Endothelial cell of umbilical vein (primary cell): ENCODE measurements around the gene B3GNT9. TPM values are rescaled to one million over a fixed set of nuclear protein-coding genes. Genes with fewer than 3 reads are reported as not detected.

Experiments
- BruUV-seq: library from RNA; stranded (reverse); fragments of 400-500 nt; replicated peaks from 2 replicates; lab custom pipeline; 2021; lab: Mats Ljungman, UMichigan
- CTCF ChIA-PET: fragments of 300-600, 350-600 bp; sonication (Branson Sonifier 250); formaldehyde crosslinking; loops from one replicate; lab custom pipeline; 2021; ENCODE audit warnings: antibody characterized with exemption, inconsistent platforms; lab: Charles Lee
- POLR2A ChIA-PET: fragments of 300-600, 350-600 bp; sonication (Branson Sonifier 250); formaldehyde crosslinking; loops from one replicate; lab custom pipeline; 2021; ENCODE audit warnings: antibody characterized with exemption, inconsistent platforms; lab: Charles Lee
- DNase-seq: peaks from one replicate; pipeline ENCODE4 v3.0.0-alpha.2; 2011; ENCODE audit warnings: low read depth, low spot score
- FAIRE-seq: peaks from 2 replicates; lab custom pipeline; 2011; peaks lifted over from hg19 to GRCh38; lab: Jason Lieb, UNC
- H2AFZ ChIP-seq: 2 replicates; pipeline ENCODE4 v1.6.0; 2012; ENCODE audit warnings: low read depth, low read length, control low read depth, inconsistent platforms
- H3K27ac ChIP-seq: 2 replicates; pipeline ENCODE4 v1.5.1; 2011; ENCODE audit warnings: low read depth, mild to moderate bottlenecking, control low read depth, low read length, moderate library complexity; ENCODE audit not compliant: insufficient read depth
- H3K27me3 ChIP-seq, 2 experiments: 2 replicates each; pipeline versions ENCODE4 v1.6.0 to v1.6.1; 2011; ENCODE audit warnings: low read length in 2 of 2, mixed read lengths in 1 of 2; ENCODE audit not compliant: control insufficient read depth in 2 of 2, insufficient read depth in 2 of 2
- H3K36me3 ChIP-seq, 2 experiments: 2 replicates in 1 of 2; 3 replicates in 1 of 2; pipeline ENCODE4 v1.5.1; 2011; ENCODE audit warnings: low read length in 2 of 2, mild to moderate bottlenecking in 1 of 2, moderate library complexity in 1 of 2; ENCODE audit not compliant: control insufficient read depth in 2 of 2, insufficient read depth in 2 of 2; ENCODE audit errors: extremely low read depth in 1 of 2
- H3K4me1 ChIP-seq: 3 replicates; pipeline ENCODE4 v1.5.1; 2011; ENCODE audit warnings: mild to moderate bottlenecking, low read length; ENCODE audit not compliant: control insufficient read depth, insufficient read depth; ENCODE audit errors: extremely low read depth
- H3K4me2 ChIP-seq: 2 replicates; pipeline ENCODE4 v1.6.1; 2011; ENCODE audit warnings: low read length, control low read depth, mixed read lengths; ENCODE audit not compliant: insufficient read depth
- H3K4me3 ChIP-seq, 3 experiments: fragments of 200-600 bp in 1 of 3; sonication (generic), shearing (Covaris generic) in 1 of 3; replicated peaks in 1 of 3; 2 replicates each; pipeline ENCODE4 v1.5.1; 2011 to 2016; ENCODE audit warnings: control low read depth in 3 of 3, low read length in 3 of 3, mild to moderate bottlenecking in 2 of 3, inconsistent platforms in 1 of 3, low read depth in 1 of 3, moderate library complexity in 1 of 3; ENCODE audit not compliant: insufficient read depth in 1 of 3
- H3K79me2 ChIP-seq: 2 replicates; pipeline ENCODE4 v1.6.0; 2012; ENCODE audit warnings: low read length, inconsistent platforms; ENCODE audit not compliant: control insufficient read depth, insufficient read depth
- H3K9ac ChIP-seq: replicated peaks from 2 replicates; pipeline ENCODE3; 2011; ENCODE audit warnings: low read length, control low read depth; ENCODE audit not compliant: insufficient read depth; ENCODE audit errors: extremely low read depth
- H3K9me1 ChIP-seq: replicated peaks from 3 replicates; pipeline ENCODE4 v1.6.0; 2011; ENCODE audit warnings: mild to moderate bottlenecking, low read length; ENCODE audit not compliant: control insufficient read depth, insufficient read depth; ENCODE audit errors: extremely low read depth
- H3K9me3 ChIP-seq: replicated peaks from 2 replicates; pipeline ENCODE4 v1.5.1; 2012; ENCODE audit warnings: low read length, inconsistent platforms; ENCODE audit not compliant: control insufficient read depth, insufficient read depth
- H4K20me1 ChIP-seq: replicated peaks from 2 replicates; pipeline ENCODE3; 2011; ENCODE audit warnings: mild to moderate bottlenecking, low read length; ENCODE audit not compliant: control insufficient read depth, insufficient read depth; ENCODE audit errors: extremely low read depth
- CTCF ChIP-seq, 2 donors: IDR thresholded peaks; 1 replicate in 1 of 2; 2 replicates in 1 of 2; pipeline ENCODE4 v1.5.1; 2011; ENCODE audit warnings: low read length in 2 of 2, mild to moderate bottlenecking in 2 of 2, moderate library complexity in 2 of 2, control low read depth in 1 of 2, inconsistent platforms in 1 of 2, low read depth in 1 of 2; ENCODE audit not compliant: insufficient read depth in 1 of 2; ENCODE audit errors: extremely low read depth in 1 of 2
- EZH2 ChIP-seq: IDR thresholded peaks from 2 replicates; pipeline ENCODE4 v1.6.1; 2012; ENCODE audit warnings: borderline replicate concordance, low read depth, mild to moderate bottlenecking, moderate library complexity, low read length, inconsistent platforms; ENCODE audit not compliant: severe bottlenecking
- FOS ChIP-seq: IDR thresholded peaks from 2 replicates; pipeline ENCODE4 v1.6.1; 2011; ENCODE audit warnings: mild to moderate bottlenecking, low read length, moderate library complexity, borderline replicate concordance; ENCODE audit not compliant: insufficient read depth
- GATA2 ChIP-seq: IDR thresholded peaks from 2 replicates; pipeline ENCODE4 v1.7.0; 2011; ENCODE audit warnings: low read depth, mild to moderate bottlenecking, moderate library complexity, mixed read lengths, low read length; ENCODE audit not compliant: insufficient read length, insufficient read depth
- JUN ChIP-seq: IDR thresholded peaks from 2 replicates; pipeline ENCODE4 v1.6.1; 2011; ENCODE audit warnings: borderline replicate concordance, low read depth; ENCODE audit not compliant: insufficient read length, insufficient read depth
- MYC ChIP-seq: IDR thresholded peaks from one replicate; pipeline ENCODE4 v1.6.1; 2011; ENCODE audit warnings: mild to moderate bottlenecking, low read depth, low read length
- POLR2A ChIP-seq: IDR thresholded peaks from 2 replicates; pipeline ENCODE4 v1.6.1; 2012; ENCODE audit warnings: low read depth, mild to moderate bottlenecking, control low read depth, low read length
- POLR2AphosphoS5 ChIP-seq: IDR thresholded peaks from 2 replicates; pipeline ENCODE4 v1.6.1; 2012; ENCODE audit warnings: low read depth, mild to moderate bottlenecking, control low read depth, low read length, moderate library complexity; ENCODE audit not compliant: insufficient read depth
- dilution Hi-C: fragments of 300-500 bp; cut with MboI; formaldehyde crosslinking; loops from one replicate; pipeline ENCODE4 v1.15.0; 2019; ENCODE audit warnings: low sequenced_read_pairs; ENCODE audit not compliant: extremely low pct_ligation_motif_present
- intact Hi-C: fragments of 100-400 bp; cut with micrococcal nuclease; formaldehyde crosslinking; loops from one replicate; pipeline ENCODE4 v1.10.0; 2022
- polyA plus RNA-seq, 4 experiments: library from polyadenylated mRNA; depleted of rRNA in 3 of 4; stranded (reverse) in 3 of 4; unstranded in 1 of 4; fragments of >200 nt; gene quantifications; 2 replicates each; pipeline versions ENCODE4 v1.2.1 to v1.2.3, GENCODE V29; 2011 to 2012; ENCODE audit warnings: missing spikeins in 1 of 4
- total RNA-seq: library from RNA; stranded (reverse); gene quantifications from 2 replicates; pipeline ENCODE4 v1.2.3, GENCODE V29; 2021
- TF ChIP-seq, protein P1 (sequence below): IDR thresholded peaks from 2 replicates; pipeline ENCODE4 v1.6.1; 2011; ENCODE audit not compliant: insufficient read depth, insufficient read length

Gene B3GNT9
- total and polyA plus RNA-seq, 2 donors (not counting 3 experiments of a cell fraction or from before 2014, with no cell fraction given), result 4.0 to 6.4 TPM

DNA sequence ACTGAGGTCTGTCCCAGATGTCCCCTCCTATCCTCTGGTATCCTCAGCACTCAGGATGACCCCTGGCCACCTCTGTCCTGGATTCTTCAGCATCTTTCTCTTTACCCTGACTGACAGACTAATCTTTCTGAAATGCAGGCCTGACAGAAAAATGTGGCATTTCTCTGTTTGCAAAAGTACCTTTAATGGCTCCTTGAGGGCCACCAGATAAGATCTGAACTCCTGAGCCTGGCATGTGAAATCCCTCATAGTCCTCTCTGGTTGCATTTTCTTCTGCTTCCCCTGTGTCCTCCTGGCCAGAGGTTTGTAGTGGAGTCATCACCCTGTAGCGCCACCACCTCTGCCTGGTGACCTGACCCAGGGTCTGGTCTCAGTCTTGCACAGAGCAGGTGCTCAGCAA lies 46.1 kb upstream of the B3GNT9 start:
- Histone ChIP-seq H2AFZ (no peak overlapping the region), H3K9me3 (no peaks in the 10 kb centered on the region), H3K4me3 (no peak overlapping the region), H3K36me3 (peaks cover 19 to 52% of the 10 kb centered on the region in 2 experiments), H3K27ac (no peak overlapping the region), H3K79me2 (peaks cover 46% of the 10 kb centered on the region), H4K20me1 (no peaks in the 10 kb centered on the region), H3K9me1 (no peaks in the 10 kb centered on the region), H3K4me1 (peaks cover 17% of the 10 kb centered on the region), H3K27me3 (no peaks in the 10 kb centered on the region), H3K4me2 (no peak overlapping the region), H3K9ac (no peak overlapping the region)
- dilution Hi-C loops (no loop called here), intact Hi-C loops (loop anchor here (10.0 kb wide), 1 partner anchor 198 kb away; the partner anchor contains the start of gene TPPP3)
- no TSS peak for BruUV-seq
- FAIRE-seq, result no peak
- CTCF ChIA-PET, result interaction anchor here (1.5 to 2.4 kb wide), 6 partner anchors 10 to 64 kb away, joined by 3 to 9 read pairs (median 6); no protein-coding TSS in a partner anchor
- POLR2A ChIA-PET, result interaction anchor here (1.7 kb wide), 1 partner anchor 51 kb away, joined by 6 read pairs; the partner anchor contains the start of gene FHOD1
- TF ChIP-seq POLR2AphosphoS5, result no peak
- TF ChIP-seq MYC, result no peak
- TF ChIP-seq FOS, result no peak
- TF ChIP-seq POLR2A, result no peak
- TF ChIP-seq CTCF (IDR thresholded peaks at IDR 0.05; ENCODE audit: extremely low read depth in 1 of 2, insufficient read depth in 1 of 2, low read depth in 1 of 2, low read length in 2 of 2), result no peak
- TF ChIP-seq, protein P1, sequence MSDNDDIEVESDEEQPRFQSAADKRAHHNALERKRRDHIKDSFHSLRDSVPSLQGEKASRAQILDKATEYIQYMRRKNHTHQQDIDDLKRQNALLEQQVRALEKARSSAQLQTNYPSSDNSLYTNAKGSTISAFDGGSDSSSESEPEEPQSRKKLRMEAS, result no peak
- TF ChIP-seq JUN, result no peak
- no peak for TF ChIP-seq GATA2
- TF ChIP-seq EZH2, result no peak
- DNase-seq, result no peak
